CD14-positive monocyte (primary cell): ENCODE data around the gene CMSS1. TPM values are rescaled to one million over a fixed set of nuclear protein-coding genes. Genes with fewer than 3 reads are reported as not detected.

Source experiments
- DNase-seq, 3 donors: peaks; one replicate each; pipeline ENCODE4 v3.0.0-alpha.2; 2011 to 2022
- H2AFZ ChIP-seq: 2 replicates; pipeline ENCODE4 v1.6.0; 2012; ENCODE audit warnings: mild to moderate bottlenecking, low read depth, low read length, inconsistent platforms; ENCODE audit not compliant: insufficient read depth, poor library complexity, severe bottlenecking
- H3K27ac ChIP-seq, 2 donors: 1 replicate in 1 of 2; 2 replicates in 1 of 2; pipeline ENCODE4 v1.5.1; 2012 to 2013; ENCODE audit warnings: low read length in 2 of 2, control low read depth in 1 of 2, inconsistent platforms in 1 of 2, low read depth in 1 of 2, mild to moderate bottlenecking in 1 of 2
- H3K27me3 ChIP-seq, 2 donors: one replicate each; pipeline versions ENCODE4 v1.6.0 to v1.6.1; 2011 to 2013; ENCODE audit warnings: low read length in 2 of 2; ENCODE audit not compliant: control insufficient read depth in 2 of 2, insufficient read depth in 2 of 2
- H3K36me3 ChIP-seq, 2 donors: replicated peaks in 1 of 2; 1 replicate in 1 of 2; 2 replicates in 1 of 2; pipeline versions ENCODE4 v1.5.1 to v1.6.1; 2012 to 2013; ENCODE audit warnings: low read length in 2 of 2, control low read depth in 1 of 2, inconsistent platforms in 1 of 2, mild to moderate bottlenecking in 1 of 2; ENCODE audit not compliant: insufficient read depth in 2 of 2, control insufficient read depth in 1 of 2
- H3K4me1 ChIP-seq, 2 donors: 1 replicate in 1 of 2; 2 replicates in 1 of 2; pipeline versions ENCODE4 v1.5.1 to v1.6.1; 2012 to 2013; ENCODE audit warnings: low read length in 2 of 2, control low read depth in 1 of 2, inconsistent platforms in 1 of 2, mild to moderate bottlenecking in 1 of 2, moderate library complexity in 1 of 2; ENCODE audit not compliant: insufficient read depth in 2 of 2, control insufficient read depth in 1 of 2
- H3K4me2 ChIP-seq: replicated peaks from 2 replicates; pipeline ENCODE3; 2012; ENCODE audit warnings: low read length, moderate library complexity, mild to moderate bottlenecking; ENCODE audit not compliant: poor library complexity, severe bottlenecking; ENCODE audit errors: extremely low read depth
- H3K4me3 ChIP-seq, 3 experiments: fragments of 200-600 bp in 1 of 3; sonication (generic) in 1 of 3; replicated peaks in 1 of 3; 1 replicate in 2 of 3; 2 replicates in 1 of 3; pipeline ENCODE4 v1.5.1; 2011 to 2013; ENCODE audit warnings: low read length in 3 of 3, mild to moderate bottlenecking in 3 of 3, control low read depth in 2 of 3, low read depth in 2 of 3, inconsistent platforms in 1 of 3, moderate library complexity in 1 of 3
- H3K79me2 ChIP-seq: 2 replicates; pipeline ENCODE4 v1.6.0; 2012; ENCODE audit warnings: mild to moderate bottlenecking, control low read depth, inconsistent platforms, low read length, moderate library complexity; ENCODE audit not compliant: insufficient read depth
- H3K9ac ChIP-seq: 2 replicates; pipeline ENCODE4 v1.6.0; 2017; ENCODE audit warnings: low read length, mild to moderate bottlenecking; ENCODE audit not compliant: insufficient read depth, poor library complexity, severe bottlenecking
- H3K9me3 ChIP-seq, 2 donors: replicated peaks in 1 of 2; 1 replicate in 1 of 2; 2 replicates in 1 of 2; pipeline versions ENCODE4 v1.5.1 to v1.6.1; 2012 to 2013; ENCODE audit warnings: low read length in 2 of 2, control low read depth in 1 of 2; ENCODE audit not compliant: control insufficient read depth in 1 of 2, insufficient read depth in 1 of 2
- H4K20me1 ChIP-seq: 2 replicates; pipeline ENCODE4 v1.6.0; 2012; ENCODE audit warnings: mild to moderate bottlenecking, low read length, control low read depth, moderate library complexity; ENCODE audit not compliant: insufficient read depth
- H3K27ac Mint-ChIP-seq, 7 donors: one replicate each; pipeline ENCODE4 v1.8.0; 2020; ENCODE audit warnings: mild to moderate bottlenecking in 7 of 7, mixed read lengths in 7 of 7, moderate library complexity in 6 of 7, inconsistent platforms in 2 of 7
- H3K27me3 Mint-ChIP-seq, 3 donors: one replicate each; pipeline ENCODE4 v1.8.0; 2021 to 2022; ENCODE audit warnings: low read depth in 3 of 3, mild to moderate bottlenecking in 3 of 3, mixed read lengths in 3 of 3, moderate library complexity in 3 of 3, inconsistent platforms in 1 of 3
- H3K36me3 Mint-ChIP-seq, 2 donors: one replicate each; pipeline ENCODE4 v1.8.0; 2020; ENCODE audit warnings: mixed read lengths in 2 of 2, inconsistent platforms in 1 of 2, mild to moderate bottlenecking in 1 of 2
- H3K4me1 Mint-ChIP-seq: one replicate; pipeline ENCODE4 v1.8.0; 2020; ENCODE audit warnings: mild to moderate bottlenecking, mixed read lengths
- H3K4me3 Mint-ChIP-seq, 2 donors: one replicate each; pipeline ENCODE4 v1.8.0; 2020; ENCODE audit warnings: mild to moderate bottlenecking in 2 of 2, mixed read lengths in 2 of 2, moderate library complexity in 1 of 2
- H3K9me3 Mint-ChIP-seq, 7 donors: one replicate each; pipeline ENCODE4 v1.8.0; 2020 to 2022; ENCODE audit warnings: mixed read lengths in 7 of 7, mild to moderate bottlenecking in 6 of 7, moderate library complexity in 6 of 7, inconsistent platforms in 2 of 7
- CTCF ChIP-seq: fragments of 200-600 bp; IDR thresholded peaks from one replicate; pipeline ENCODE4 v1.8.0; 2022; ENCODE audit warnings: antibody characterized with exemption, mild to moderate bottlenecking
- WGBS: methylation state at CpG from one replicate; pipeline ENCODE4 v1.1.5; 2013; ENCODE audit warnings: missing lambda C conversion rate; ENCODE audit not compliant: insufficient coverage; 5-methylcytosine and 5-hydroxymethylcytosine counted together
- intact Hi-C, 2 donors: fragments of 100-400 bp; cut with micrococcal nuclease; formaldehyde crosslinking; loops; one replicate each; pipeline versions ENCODE4 v1.15.0 to v1.15.1; 2023
- polyA plus RNA-seq, 3 donors: library from polyadenylated mRNA; depleted of rRNA in 1 of 3; unstranded in 2 of 3; stranded (reverse) in 1 of 3; fragments of 300-500 nt in 2 of 3; fragments of >200 nt in 1 of 3; fragmentation: Illumina TruSeq in 2 of 3; gene quantifications; 1 replicate in 2 of 3; 2 replicates in 1 of 3; pipeline ENCODE4 v1.2.3, GENCODE V29; 2012 to 2021

The CMSS1 gene
- polyA plus RNA-seq, 3 donors = 1.1 to 3.6 (median 2.2) TPM

DNA sequence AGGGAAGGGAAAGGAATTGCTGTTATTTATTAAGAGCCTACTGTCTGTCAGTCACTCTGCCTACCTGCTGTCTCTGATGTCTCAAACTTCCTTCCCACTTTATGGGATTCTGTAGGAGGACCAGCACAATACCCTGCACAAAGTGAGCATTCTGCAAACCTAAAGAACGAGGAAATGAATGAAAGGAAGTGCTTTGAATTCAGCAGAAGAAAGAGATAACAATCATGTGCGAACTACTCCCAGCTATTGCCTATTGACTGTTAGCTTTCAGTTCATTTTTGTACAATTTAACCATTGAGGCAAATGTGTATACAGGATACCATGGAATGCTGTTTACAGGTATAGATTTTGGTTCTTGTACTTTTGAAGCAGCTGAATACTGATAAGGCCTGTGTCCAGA lies 66.8 kb downstream of the CMSS1 start:
- Mint-ChIP-seq H3K4me1 (peaks cover 3% of the 10 kb centered on the region), H3K4me3 (no peak overlapping the region), H3K27ac (no peak overlapping the region), H3K36me3 (no peaks in the 10 kb centered on the region), H3K27me3 (peaks cover 0 to 3% (median 0%) of the 10 kb centered on the region in 3 donors), H3K9me3 (no peaks in the 10 kb centered on the region)
- H3K4me2 ChIP-seq = no peak overlapping the region
- no peaks in the 10 kb centered on the region for H4K20me1 ChIP-seq
- H3K9me3 ChIP-seq = no peaks in the 10 kb centered on the region
- no peaks in the 10 kb centered on the region for H3K4me1 ChIP-seq
- H3K27me3 ChIP-seq = no peaks in the 10 kb centered on the region
- intact Hi-C loops = no loop called here
- no peaks in the 10 kb centered on the region for H3K36me3 ChIP-seq
- no peak overlapping the region for H2AFZ ChIP-seq
- no peak for DNase-seq
- WGBS = no CpG with 5 or more reads among the region's 2 CpGs
- no peak overlapping the region for H3K4me3 ChIP-seq
- no peak for TF ChIP-seq CTCF
- no peak overlapping the region for H3K27ac ChIP-seq
- H3K79me2 ChIP-seq = no peaks in the 10 kb centered on the region
- no peak overlapping the region for H3K9ac ChIP-seq

- no peak overlapping the region for H3K4me3 Mint-ChIP-seq
- H4K20me1 ChIP-seq = no peaks in the 10 kb centered on the region
- H3K27ac ChIP-seq = no peak overlapping the region
- no peaks in the 10 kb centered on the region for H3K79me2 ChIP-seq
- H3K9me3 Mint-ChIP-seq = no peaks in the 10 kb centered on the region
- peaks cover 0 to 3% (median 0%) of the 10 kb centered on the region in 3 donors for H3K27me3 Mint-ChIP-seq
- H3K27ac Mint-ChIP-seq = no peak overlapping the region
- no peaks in the 10 kb centered on the region for H3K9me3 ChIP-seq
- H2AFZ ChIP-seq = no peak overlapping the region
- H3K4me2 ChIP-seq = no peak overlapping the region
- H3K4me1 ChIP-seq = no peaks in the 10 kb centered on the region
- no peak for DNase-seq
- intact Hi-C loops = no loop called here
- H3K27me3 ChIP-seq = no peaks in the 10 kb centered on the region
- H3K36me3 Mint-ChIP-seq = no peaks in the 10 kb centered on the region
- no peaks in the 10 kb centered on the region for H3K36me3 ChIP-seq
- no peak overlapping the region for H3K4me3 ChIP-seq
- no CpG with 5 or more reads among the region's 1 CpG for WGBS
- no peak for TF ChIP-seq CTCF
- H3K9ac ChIP-seq = no peak overlapping the region
- H3K4me1 Mint-ChIP-seq = peaks cover 3% of the 10 kb centered on the region
Measured at GRCh38 chr3:99885085-99885484, 67.4 kb downstream of the CMSS1 start.
